HEK293 (cell line): ENCODE measurements around the gene PID1.

Experiments used
- CTCF ChIA-PET: fragments of 350-600 bp; formaldehyde crosslinking; extraction: SDS; loops from one replicate; lab custom pipeline; 2021; ENCODE audit warnings: antibody characterized with exemption; lab: Yijun Ruan, JAX
- POLR2A ChIA-PET: fragments of 300-600 bp; formaldehyde crosslinking; extraction: SDS; loops from one replicate; lab custom pipeline; 2020; ENCODE audit warnings: antibody characterized with exemption, inconsistent platforms; lab: Yijun Ruan, JAX
- H3K27ac ChIP-seq: fragments of 200-500 bp; sonication (Bioruptor generic); 2 replicates; pipeline ENCODE4 v1.5.1; 2014; ENCODE audit warnings: low read depth, low read length, control low read depth, inconsistent platforms; ENCODE audit errors: extremely low read depth
- H3K36me3 ChIP-seq, 2 experiments: fragments of 200-500 bp in 1 of 2; sonication (Bioruptor generic) in 1 of 2; 1 replicate in 1 of 2; 2 replicates in 1 of 2; pipeline ENCODE4 v1.5.1; 2014 to 2017; ENCODE audit warnings: inconsistent platforms in 2 of 2, low read length in 2 of 2; ENCODE audit not compliant: control insufficient read depth in 2 of 2, insufficient read depth in 1 of 2
- H3K4me1 ChIP-seq: fragments of 200-500 bp; sonication (Bioruptor generic); 2 replicates; pipeline ENCODE4 v1.5.1; 2014; ENCODE audit warnings: mild to moderate bottlenecking, low read length, inconsistent platforms; ENCODE audit not compliant: control insufficient read depth, insufficient read depth
- H3K4me3 ChIP-seq: 2 replicates; pipeline ENCODE4 v1.5.1; 2011; ENCODE audit warnings: low read depth, mild to moderate bottlenecking, control low read depth, low read length, moderate library complexity
- H3K9me3 ChIP-seq: fragments of 200-500 bp; sonication (Bioruptor generic); 2 replicates; pipeline ENCODE4 v1.5.1; 2014; ENCODE audit warnings: low read depth, low read length, inconsistent platforms; ENCODE audit not compliant: control insufficient read depth, insufficient read depth
- KLF8 ChIP-seq: fragments of 450-650 bp; formaldehyde crosslinking; IDR thresholded peaks from 2 replicates; pipeline ENCODE4 v1.5.1; 2016; ENCODE audit warnings: missing biosample characterization, missing genetic modification characterization
- OSR2 ChIP-seq: fragments of 450-650 bp; formaldehyde crosslinking; IDR thresholded peaks from 2 replicates; pipeline ENCODE4 v1.5.1; 2016; ENCODE audit warnings: missing biosample characterization, missing genetic modification characterization
- PATZ1 ChIP-seq: fragments of 450-650 bp; formaldehyde crosslinking; IDR thresholded peaks from 2 replicates; pipeline ENCODE4 v1.5.1; 2016; ENCODE audit warnings: missing biosample characterization, missing genetic modification characterization
- PRDM10 ChIP-seq: fragments of 450-650 bp; formaldehyde crosslinking; IDR thresholded peaks from 2 replicates; pipeline ENCODE4 v1.5.1; 2016; ENCODE audit warnings: missing biosample characterization, missing genetic modification characterization
- ZBTB49 ChIP-seq: fragments of 450-650 bp; formaldehyde crosslinking; IDR thresholded peaks from 2 replicates; pipeline ENCODE4 v1.5.1; 2016; ENCODE audit warnings: missing biosample characterization, missing genetic modification characterization, low read depth
- ZEB2 ChIP-seq: fragments of 450-650 bp; formaldehyde crosslinking; IDR thresholded peaks from 2 replicates; pipeline ENCODE4 v1.5.1; 2016; ENCODE audit warnings: missing biosample characterization, missing genetic modification characterization
- ZNF133 ChIP-seq: fragments of 450-650 bp; formaldehyde crosslinking; IDR thresholded peaks from 2 replicates; pipeline ENCODE4 v1.5.1; 2016; ENCODE audit warnings: missing biosample characterization, missing genetic modification characterization
- ZNF155 ChIP-seq: fragments of 450-650 bp; formaldehyde crosslinking; IDR thresholded peaks from 2 replicates; pipeline ENCODE4 v1.5.1; 2016; ENCODE audit warnings: missing biosample characterization, missing genetic modification characterization
- ZNF157 ChIP-seq: fragments of 450-650 bp; formaldehyde crosslinking; IDR thresholded peaks from 2 replicates; pipeline ENCODE4 v1.5.1; 2016; ENCODE audit warnings: missing biosample characterization, missing genetic modification characterization
- ZNF2 ChIP-seq: fragments of 450-650 bp; formaldehyde crosslinking; IDR thresholded peaks from 2 replicates; pipeline ENCODE4 v1.5.1; 2016; ENCODE audit warnings: missing biosample characterization, missing genetic modification characterization
- ZNF221 ChIP-seq: fragments of 450-650 bp; formaldehyde crosslinking; IDR thresholded peaks from 2 replicates; pipeline ENCODE4 v1.5.1; 2017; ENCODE audit warnings: missing biosample characterization, missing genetic modification characterization, borderline replicate concordance
- ZNF248 ChIP-seq: fragments of 450-650 bp; formaldehyde crosslinking; IDR thresholded peaks from 2 replicates; pipeline ENCODE4 v1.5.1; 2017; ENCODE audit warnings: missing biosample characterization, missing genetic modification characterization
- ZNF266 ChIP-seq: fragments of 450-650 bp; formaldehyde crosslinking; IDR thresholded peaks from 2 replicates; pipeline ENCODE4 v1.5.1; 2016; ENCODE audit warnings: missing biosample characterization, missing genetic modification characterization, low read depth
- ZNF341 ChIP-seq: fragments of 450-650 bp; formaldehyde crosslinking; IDR thresholded peaks from 2 replicates; pipeline ENCODE4; 2016; ENCODE audit warnings: low read depth, missing biosample characterization, missing genetic modification characterization
- ZNF391 ChIP-seq: fragments of 450-650 bp; formaldehyde crosslinking; IDR thresholded peaks from 2 replicates; pipeline ENCODE4 v1.5.1; 2016; ENCODE audit warnings: low read depth, missing biosample characterization, missing genetic modification characterization, borderline replicate concordance
- ZNF394 ChIP-seq: fragments of 450-650 bp; formaldehyde crosslinking; IDR thresholded peaks from 2 replicates; pipeline ENCODE4 v1.5.1; 2016; ENCODE audit warnings: missing biosample characterization, missing genetic modification characterization, mild to moderate bottlenecking, moderate library complexity, borderline replicate concordance
- ZNF398 ChIP-seq: fragments of 450-650 bp; formaldehyde crosslinking; IDR thresholded peaks from 2 replicates; pipeline ENCODE4 v1.5.1; 2017; ENCODE audit warnings: missing biosample characterization, missing genetic modification characterization
- ZNF416 ChIP-seq: fragments of 450-650 bp; formaldehyde crosslinking; IDR thresholded peaks from 2 replicates; pipeline ENCODE4 v1.5.1; 2016; ENCODE audit warnings: missing biosample characterization, missing genetic modification characterization
- ZNF571 ChIP-seq: fragments of 450-650 bp; formaldehyde crosslinking; IDR thresholded peaks from 2 replicates; pipeline ENCODE4 v1.5.0; 2017; ENCODE audit warnings: missing biosample characterization, missing genetic modification characterization
- ZNF621 ChIP-seq: fragments of 450-650 bp; formaldehyde crosslinking; IDR thresholded peaks from 2 replicates; pipeline ENCODE4 v1.5.1; 2017; ENCODE audit warnings: missing biosample characterization, missing genetic modification characterization
- ZNF639 ChIP-seq: fragments of 450-650 bp; formaldehyde crosslinking; IDR thresholded peaks from 2 replicates; pipeline ENCODE4 v1.5.1; 2016; ENCODE audit warnings: missing biosample characterization, missing genetic modification characterization
- ZNF670 ChIP-seq: fragments of 450-650 bp; formaldehyde crosslinking; IDR thresholded peaks from 2 replicates; pipeline ENCODE4 v1.5.1; 2016; ENCODE audit warnings: missing biosample characterization, missing genetic modification characterization, low read depth
- ZNF747 ChIP-seq: fragments of 450-650 bp; formaldehyde crosslinking; IDR thresholded peaks from 2 replicates; pipeline ENCODE4 v1.5.1; 2016; ENCODE audit warnings: missing biosample characterization, missing genetic modification characterization
- ZNF792 ChIP-seq: fragments of 450-650 bp; formaldehyde crosslinking; IDR thresholded peaks from 2 replicates; pipeline ENCODE4 v1.5.1; 2016; ENCODE audit warnings: missing biosample characterization, missing genetic modification characterization
- ZSCAN16 ChIP-seq: fragments of 450-650 bp; formaldehyde crosslinking; IDR thresholded peaks from 2 replicates; pipeline ENCODE4 v1.5.1; 2016; ENCODE audit warnings: missing biosample characterization, missing genetic modification characterization

The PID1 gene

GRCh38 chr2:229300790-229301189, 29.7 kb upstream of the PID1 start (continued):
- TF ChIP-seq ZNF416 (tag by site-specific recombination) = no peak
- no peak for TF ChIP-seq ZNF670
- TF ChIP-seq ZNF248 = no peak
- TF ChIP-seq ZEB2 = no peak
- no peak for TF ChIP-seq ZNF792
- TF ChIP-seq ZNF747 (tag by site-specific recombination) = no peak
- no peak for TF ChIP-seq ZNF394 (tag by site-specific recombination)
- no peak for TF ChIP-seq ZNF266 (tag by site-specific recombination)
- no peak for TF ChIP-seq ZNF571 (tag by site-specific recombination)
- TF ChIP-seq OSR2 (tag by site-specific recombination) = no peak
- TF ChIP-seq ZBTB49 = no peak

GRCh38 chr2:229300371-229300770, 29.3 kb upstream of the PID1 start:
- CTCF ChIA-PET = interaction anchor here (0.9 kb wide), 1 partner anchor 27 kb away, joined by 5 read pairs; no protein-coding TSS in a partner anchor
- H3K36me3 ChIP-seq = no peaks in the 10 kb centered on the region
- POLR2A ChIA-PET = no interaction called here
- no peak overlapping the region for H3K4me3 ChIP-seq
- no peak for TF ChIP-seq KLF8 (tag by site-specific recombination)
- H3K27ac ChIP-seq = no peak overlapping the region
- H3K4me1 ChIP-seq = no peaks in the 10 kb centered on the region
- H3K9me3 ChIP-seq = no peaks in the 10 kb centered on the region

- Histone ChIP-seq H3K4me3 (no peak overlapping the region), H3K9me3 (no peaks in the 10 kb centered on the region), H3K4me1 (no peaks in the 10 kb centered on the region), H3K27ac (no peak overlapping the region), H3K36me3 (no peaks in the 10 kb centered on the region)
- ChIA-PET CTCF (interaction anchor here (0.5 kb wide), 1 partner anchor 1258 kb away, joined by 4 read pairs; no protein-coding TSS in a partner anchor), POLR2A (no interaction called here)
- TF ChIP-seq ZNF621 (tag by site-specific recombination) (no peak), ZNF155 (tag by site-specific recombination) (no peak), ZSCAN16 (tag by site-specific recombination) (no peak), ZNF398 (tag by site-specific recombination) (no peak), ZNF341 (tag by site-specific recombination) (no peak), ZNF391 (tag by site-specific recombination) (no peak), PATZ1 (no peak), ZNF2 (no peak), ZNF157 (tag by site-specific recombination) (no peak), ZNF639 (tag by site-specific recombination) (no peak), ZNF221 (tag by site-specific recombination) (no peak), ZNF133 (tag by site-specific recombination) (no peak), PRDM10 (tag by site-specific recombination) (no peak)
Measured at GRCh38 chr2:229297247-229297646, 26.2 kb upstream of the PID1 start.
